T47D (cell line): ENCODE measurements around the gene C6orf141.
"Not testable (repeated sequence)": the region's sequence is repeated elsewhere in the genome, so short reads cannot be mapped to it uniquely, and the experiment has no call there.

Experiments
- DNase-seq, 2 experiments: peaks; one replicate each; pipeline versions ENCODE4 v3.0.0 to v3.0.0-alpha.2; 2011 to 2012; ENCODE audit warnings: low read depth in 1 of 2, low spot score in 1 of 2
- JUND ChIP-seq: IDR thresholded peaks from 2 replicates; pipeline ENCODE4 v1.6.1; 2012; ENCODE audit warnings: low read depth
- in situ Hi-C: cut with HindIII; loops from 2 replicates; pipeline ENCODE4 v1.10.0; 2016; ENCODE audit warnings: low sequenced_read_pairs, low pct_unique_long_range_greater_than_20kb

C6orf141 gene

GRCh38 chr6:49564552-49564951 is 14.1 kb downstream of the C6orf141 start:
- TF ChIP-seq JUND, result no peak
- in situ Hi-C loops, result no loop called here
- DNase-seq, result no peak

GRCh38 chr6:49565261-49565660 is 14.8 kb downstream of the C6orf141 start:
- TF ChIP-seq JUND, result no peak
- in situ Hi-C loops, result no loop called here
- no peak for DNase-seq

GRCh38 chr6:49565855-49566254 is 15.4 kb downstream of the C6orf141 start:
- in situ Hi-C loops, result no loop called here
- no peak for TF ChIP-seq JUND
- no peak for DNase-seq

- DNase-seq, result no peak
- no peak for TF ChIP-seq JUND
- in situ Hi-C loops, result no loop called here
Measured at GRCh38 chr6:49570474-49571079, 20.1 kb downstream of the C6orf141 start.

- no peak for DNase-seq
- TF ChIP-seq JUND, result no peak
- in situ Hi-C loops, result no loop called here
Measured at GRCh38 chr6:49576618-49577017, 26.1 kb downstream of the C6orf141 start.

GRCh38 chr6:49579649-49580048 is 29.2 kb downstream of the C6orf141 start:
- TF ChIP-seq JUND, result no peak
- in situ Hi-C loops, result no loop called here

GRCh38 chr6:49582529-49582928 is 32.1 kb downstream of the C6orf141 start:
- in situ Hi-C loops, result no loop called here
- DNase-seq, result no peak
- TF ChIP-seq JUND, result no peak

More at GRCh38 chr6:49579649-49580048, 29.2 kb downstream of the C6orf141 start:
- DNase-seq, result no peak

GRCh38 chr6:49587262-49587661 is 36.8 kb downstream of the C6orf141 start:
- DNase-seq, in situ Hi-C loops: not testable (repeated sequence)
